HL-60 (cell line): ENCODE measurements around the gene DPAGT1.

Source experiments
- DNase-seq, 2 experiments: peaks; one replicate each; pipeline ENCODE4 v3.0.0-alpha.2; 2010 to 2020; ENCODE audit warnings: low read depth in 1 of 2, low spot score in 1 of 2
- H3K27ac ChIP-seq: fragments of 250-450 bp; sonication (Bioruptor Pico); replicated peaks from 2 replicates; pipeline ENCODE4 v1.5.1; 2020; ENCODE audit warnings: mild to moderate bottlenecking, moderate library complexity
- H3K27me3 ChIP-seq: fragments of 250-450 bp; sonication (Bioruptor Pico); 2 replicates; pipeline ENCODE4 v1.5.1; 2021; ENCODE audit warnings: mild to moderate bottlenecking, moderate library complexity; ENCODE audit not compliant: insufficient read depth, poor library complexity, severe bottlenecking
- H3K4me3 ChIP-seq: replicated peaks from 2 replicates; pipeline ENCODE4 v1.5.1; 2011; ENCODE audit warnings: mild to moderate bottlenecking, control low read depth, low read length; ENCODE audit not compliant: insufficient read depth
- GABPA ChIP-seq: IDR thresholded peaks from 2 replicates; pipeline ENCODE4 v1.6.1; 2012; ENCODE audit warnings: low read depth
- POLR2AphosphoS5 ChIP-seq: IDR thresholded peaks from 2 replicates; pipeline ENCODE4 v1.6.1; 2012; ENCODE audit warnings: low read depth
- SPI1 ChIP-seq: IDR thresholded peaks from 2 replicates; pipeline ENCODE4 v1.6.1; 2012; ENCODE audit warnings: low read depth, mild to moderate bottlenecking, borderline replicate concordance
- TF ChIP-seq, protein P1 (sequence below): IDR thresholded peaks from 2 replicates; pipeline ENCODE4 v1.6.1; 2012; ENCODE audit warnings: low read depth; ENCODE audit not compliant: insufficient replicate concordance
- TF ChIP-seq, protein P2 (sequence below): IDR thresholded peaks from one replicate; pipeline ENCODE4 v1.5.1; 2011; ENCODE audit warnings: low read length, control low read depth, inconsistent platforms; ENCODE audit not compliant: insufficient read depth

DPAGT1 gene

DNA sequence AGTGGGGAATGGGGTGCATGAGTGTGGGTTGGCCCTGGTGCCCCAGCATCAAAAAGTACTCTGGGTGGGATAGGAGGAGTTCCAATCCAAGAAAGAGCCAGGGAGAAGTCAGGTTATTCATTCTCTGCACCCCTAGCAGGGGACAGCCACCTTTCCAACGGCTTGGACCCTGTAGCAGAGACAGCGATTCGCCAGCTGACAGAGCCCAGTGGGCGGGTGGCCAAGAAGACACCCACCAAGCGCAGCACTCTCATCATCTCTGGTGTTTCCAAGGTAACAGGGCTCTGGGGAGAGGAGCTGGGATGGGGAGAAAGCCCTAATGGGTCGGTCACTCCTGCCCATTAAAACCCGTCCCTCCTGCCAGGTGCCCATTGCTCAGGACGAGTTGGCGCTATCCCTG, 12.1 kb upstream of the DPAGT1 start:
- no peak for DNase-seq
- no peak overlapping the region for H3K27ac ChIP-seq
- no peaks in the 10 kb centered on the region for H3K27me3 ChIP-seq
- TF ChIP-seq GABPA (no peak), SPI1 (no peak), POLR2AphosphoS5 (no peak)
- TF ChIP-seq, protein P1, sequence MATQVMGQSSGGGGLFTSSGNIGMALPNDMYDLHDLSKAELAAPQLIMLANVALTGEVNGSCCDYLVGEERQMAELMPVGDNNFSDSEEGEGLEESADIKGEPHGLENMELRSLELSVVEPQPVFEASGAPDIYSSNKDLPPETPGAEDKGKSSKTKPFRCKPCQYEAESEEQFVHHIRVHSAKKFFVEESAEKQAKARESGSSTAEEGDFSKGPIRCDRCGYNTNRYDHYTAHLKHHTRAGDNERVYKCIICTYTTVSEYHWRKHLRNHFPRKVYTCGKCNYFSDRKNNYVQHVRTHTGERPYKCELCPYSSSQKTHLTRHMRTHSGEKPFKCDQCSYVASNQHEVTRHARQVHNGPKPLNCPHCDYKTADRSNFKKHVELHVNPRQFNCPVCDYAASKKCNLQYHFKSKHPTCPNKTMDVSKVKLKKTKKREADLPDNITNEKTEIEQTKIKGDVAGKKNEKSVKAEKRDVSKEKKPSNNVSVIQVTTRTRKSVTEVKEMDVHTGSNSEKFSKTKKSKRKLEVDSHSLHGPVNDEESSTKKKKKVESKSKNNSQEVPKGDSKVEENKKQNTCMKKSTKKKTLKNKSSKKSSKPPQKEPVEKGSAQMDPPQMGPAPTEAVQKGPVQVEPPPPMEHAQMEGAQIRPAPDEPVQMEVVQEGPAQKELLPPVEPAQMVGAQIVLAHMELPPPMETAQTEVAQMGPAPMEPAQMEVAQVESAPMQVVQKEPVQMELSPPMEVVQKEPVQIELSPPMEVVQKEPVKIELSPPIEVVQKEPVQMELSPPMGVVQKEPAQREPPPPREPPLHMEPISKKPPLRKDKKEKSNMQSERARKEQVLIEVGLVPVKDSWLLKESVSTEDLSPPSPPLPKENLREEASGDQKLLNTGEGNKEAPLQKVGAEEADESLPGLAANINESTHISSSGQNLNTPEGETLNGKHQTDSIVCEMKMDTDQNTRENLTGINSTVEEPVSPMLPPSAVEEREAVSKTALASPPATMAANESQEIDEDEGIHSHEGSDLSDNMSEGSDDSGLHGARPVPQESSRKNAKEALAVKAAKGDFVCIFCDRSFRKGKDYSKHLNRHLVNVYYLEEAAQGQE = no peak
- TF ChIP-seq, protein P2, sequence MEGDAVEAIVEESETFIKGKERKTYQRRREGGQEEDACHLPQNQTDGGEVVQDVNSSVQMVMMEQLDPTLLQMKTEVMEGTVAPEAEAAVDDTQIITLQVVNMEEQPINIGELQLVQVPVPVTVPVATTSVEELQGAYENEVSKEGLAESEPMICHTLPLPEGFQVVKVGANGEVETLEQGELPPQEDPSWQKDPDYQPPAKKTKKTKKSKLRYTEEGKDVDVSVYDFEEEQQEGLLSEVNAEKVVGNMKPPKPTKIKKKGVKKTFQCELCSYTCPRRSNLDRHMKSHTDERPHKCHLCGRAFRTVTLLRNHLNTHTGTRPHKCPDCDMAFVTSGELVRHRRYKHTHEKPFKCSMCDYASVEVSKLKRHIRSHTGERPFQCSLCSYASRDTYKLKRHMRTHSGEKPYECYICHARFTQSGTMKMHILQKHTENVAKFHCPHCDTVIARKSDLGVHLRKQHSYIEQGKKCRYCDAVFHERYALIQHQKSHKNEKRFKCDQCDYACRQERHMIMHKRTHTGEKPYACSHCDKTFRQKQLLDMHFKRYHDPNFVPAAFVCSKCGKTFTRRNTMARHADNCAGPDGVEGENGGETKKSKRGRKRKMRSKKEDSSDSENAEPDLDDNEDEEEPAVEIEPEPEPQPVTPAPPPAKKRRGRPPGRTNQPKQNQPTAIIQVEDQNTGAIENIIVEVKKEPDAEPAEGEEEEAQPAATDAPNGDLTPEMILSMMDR = no peak
- H3K4me3 ChIP-seq = no peak overlapping the region

DNA sequence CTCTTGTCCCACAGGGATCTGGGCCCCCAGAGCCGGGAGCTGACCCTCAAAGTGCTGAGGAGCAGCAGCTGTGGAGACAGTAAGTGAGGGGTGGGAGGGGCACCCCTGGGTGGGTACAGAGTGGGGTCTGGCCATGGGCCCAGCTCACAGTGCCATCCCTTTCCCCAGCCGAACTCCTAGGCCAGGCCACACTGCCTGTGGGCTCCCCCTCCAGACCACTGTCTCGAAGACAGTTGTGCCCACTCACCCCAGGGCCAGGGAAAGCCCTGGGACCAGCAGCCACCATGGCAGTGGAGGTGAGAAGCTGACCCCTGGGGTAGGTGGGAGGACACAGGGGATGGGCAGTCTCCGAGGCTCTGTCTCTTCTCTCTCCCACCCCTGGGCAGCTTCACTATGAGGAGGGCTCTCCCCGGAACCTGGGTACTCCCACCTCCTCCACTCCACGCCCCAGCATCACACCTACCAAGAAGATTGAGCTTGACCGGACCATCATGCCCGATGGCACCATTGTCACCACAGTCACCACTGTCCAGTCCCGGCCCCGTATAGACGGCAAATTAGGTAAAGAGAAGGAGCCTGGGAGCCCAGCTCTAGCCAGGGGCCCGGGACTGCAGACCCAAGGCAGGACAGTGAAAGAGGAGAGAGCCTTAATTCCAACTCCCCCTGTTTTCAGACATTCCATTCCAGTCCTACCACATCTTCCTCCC, 10.8 kb upstream of the DPAGT1 start:
- no peak overlapping the region for H3K27ac ChIP-seq
- no peak for TF ChIP-seq POLR2AphosphoS5
- no peak for TF ChIP-seq SPI1
- TF ChIP-seq, protein P2 = no peak
- TF ChIP-seq, protein P1 = no peak
- TF ChIP-seq GABPA = no peak
- no peaks in the 10 kb centered on the region for H3K27me3 ChIP-seq
- no peak for DNase-seq
- no peak overlapping the region for H3K4me3 ChIP-seq

DNA sequence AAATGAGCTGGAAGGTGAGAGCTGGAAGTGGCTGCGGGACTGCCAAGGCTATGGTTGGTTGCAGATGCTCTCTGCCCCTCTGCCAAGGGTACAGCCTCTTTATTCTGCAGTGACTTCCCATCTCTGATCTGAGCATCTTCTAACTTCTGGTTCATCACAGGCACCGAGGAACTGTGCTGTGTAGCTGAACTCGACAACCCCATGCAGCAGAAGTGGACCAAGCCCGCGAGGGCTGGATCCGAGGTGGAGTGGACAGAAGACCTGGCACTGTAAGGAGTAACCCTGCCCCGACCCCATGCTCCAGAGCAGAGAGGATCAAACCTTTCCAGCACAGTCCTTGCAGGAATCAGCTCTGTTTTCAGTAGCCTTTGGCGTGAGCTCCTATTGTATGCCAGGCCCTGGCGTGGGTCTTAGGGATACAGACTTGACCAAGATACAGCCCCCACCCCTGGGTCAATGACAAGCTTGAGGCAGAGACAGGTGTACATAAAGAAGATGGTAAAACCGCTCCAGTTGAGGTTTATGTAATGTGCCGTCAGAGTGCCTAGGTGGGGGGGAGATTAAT, 9.8 kb upstream of the DPAGT1 start:
- H3K4me3 ChIP-seq = no peak overlapping the region
- no peaks in the 10 kb centered on the region for H3K27me3 ChIP-seq
- DNase-seq = no peak
- no peak overlapping the region for H3K27ac ChIP-seq
- no peak for TF ChIP-seq POLR2AphosphoS5
- TF ChIP-seq, protein P1 = no peak
- no peak for TF ChIP-seq GABPA
- TF ChIP-seq, protein P2 = no peak
- TF ChIP-seq SPI1 = no peak
